ENCODE measurements around the gene IVD.
A peak's percentile ranks its signal among the peaks of the same experiment; 100 is the strongest.

IVD gene

DNA sequence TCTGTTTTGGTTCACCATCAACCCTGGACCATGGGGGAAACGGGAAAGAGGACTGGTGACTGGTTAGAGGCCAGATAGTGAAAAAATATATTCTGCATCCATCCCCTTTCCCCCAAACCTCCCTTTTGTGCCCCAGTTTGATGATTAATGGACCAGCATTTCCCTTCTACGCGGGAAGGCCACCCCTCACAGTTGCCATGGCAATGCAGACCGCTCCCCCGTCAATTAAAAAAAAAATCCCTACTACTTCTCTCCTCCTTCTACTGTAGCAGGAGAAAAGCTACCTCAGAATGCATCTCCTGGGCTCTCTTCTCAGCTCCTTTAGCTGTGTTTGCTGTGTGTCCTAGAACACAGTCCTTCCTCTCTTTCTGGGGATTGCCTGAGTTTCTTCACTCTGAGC lies 39.1 kb downstream of the IVD start:
- H2AFZ ChIP-seq (ENCODE audit: low read length) = no peak overlapping the region
- no peaks in the 10 kb centered on the region for H3F3A ChIP-seq (ENCODE audit: low read depth)
- peak overlapping the region; percentile 98 for H3K4me2 ChIP-seq (ENCODE audit: low read depth, low read length, poor library complexity, severe bottlenecking)
- peak overlapping the region; percentile 90 for H3K9ac ChIP-seq (ENCODE audit: low read depth, low read length, poor library complexity, severe bottlenecking)
- H3K4me3 ChIP-seq (ENCODE audit: low read length, poor library complexity, severe bottlenecking) = peak overlapping the region; percentile 85
- peaks cover 60% of the 10 kb centered on the region for H4K20me1 ChIP-seq (ENCODE audit: insufficient read depth, low read length, poor library complexity, severe bottlenecking)
- no peaks in the 10 kb centered on the region for H3K9me2 ChIP-seq (replicated peaks; ENCODE audit: low read depth, low read length)
- peaks cover 88% of the 10 kb centered on the region for H3K79me2 ChIP-seq (ENCODE audit: insufficient read depth, low read length)
- H3K9me3 ChIP-seq (ENCODE audit: insufficient read depth, low read depth, low read length) = no peaks in the 10 kb centered on the region
- peaks cover 53% of the 10 kb centered on the region for H3K4me1 ChIP-seq (ENCODE audit: insufficient read depth, low read length, poor library complexity, severe bottlenecking)
- no peaks in the 10 kb centered on the region for H3K36me3 ChIP-seq (ENCODE audit: insufficient read depth, low read length)
- TF ChIP-seq EZH2phosphoT487 (IDR thresholded peaks at IDR 0.05; ENCODE audit: borderline replicate concordance) = no peak
- TF ChIP-seq, protein P1, sequence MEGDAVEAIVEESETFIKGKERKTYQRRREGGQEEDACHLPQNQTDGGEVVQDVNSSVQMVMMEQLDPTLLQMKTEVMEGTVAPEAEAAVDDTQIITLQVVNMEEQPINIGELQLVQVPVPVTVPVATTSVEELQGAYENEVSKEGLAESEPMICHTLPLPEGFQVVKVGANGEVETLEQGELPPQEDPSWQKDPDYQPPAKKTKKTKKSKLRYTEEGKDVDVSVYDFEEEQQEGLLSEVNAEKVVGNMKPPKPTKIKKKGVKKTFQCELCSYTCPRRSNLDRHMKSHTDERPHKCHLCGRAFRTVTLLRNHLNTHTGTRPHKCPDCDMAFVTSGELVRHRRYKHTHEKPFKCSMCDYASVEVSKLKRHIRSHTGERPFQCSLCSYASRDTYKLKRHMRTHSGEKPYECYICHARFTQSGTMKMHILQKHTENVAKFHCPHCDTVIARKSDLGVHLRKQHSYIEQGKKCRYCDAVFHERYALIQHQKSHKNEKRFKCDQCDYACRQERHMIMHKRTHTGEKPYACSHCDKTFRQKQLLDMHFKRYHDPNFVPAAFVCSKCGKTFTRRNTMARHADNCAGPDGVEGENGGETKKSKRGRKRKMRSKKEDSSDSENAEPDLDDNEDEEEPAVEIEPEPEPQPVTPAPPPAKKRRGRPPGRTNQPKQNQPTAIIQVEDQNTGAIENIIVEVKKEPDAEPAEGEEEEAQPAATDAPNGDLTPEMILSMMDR (conservative IDR thresholded peaks at IDR 0.05; ENCODE audit: low read length) = no peak
- no peaks in the 10 kb centered on the region for H3K27me3 ChIP-seq (ENCODE audit: insufficient read depth, low read length, poor library complexity, severe bottlenecking)

DNA sequence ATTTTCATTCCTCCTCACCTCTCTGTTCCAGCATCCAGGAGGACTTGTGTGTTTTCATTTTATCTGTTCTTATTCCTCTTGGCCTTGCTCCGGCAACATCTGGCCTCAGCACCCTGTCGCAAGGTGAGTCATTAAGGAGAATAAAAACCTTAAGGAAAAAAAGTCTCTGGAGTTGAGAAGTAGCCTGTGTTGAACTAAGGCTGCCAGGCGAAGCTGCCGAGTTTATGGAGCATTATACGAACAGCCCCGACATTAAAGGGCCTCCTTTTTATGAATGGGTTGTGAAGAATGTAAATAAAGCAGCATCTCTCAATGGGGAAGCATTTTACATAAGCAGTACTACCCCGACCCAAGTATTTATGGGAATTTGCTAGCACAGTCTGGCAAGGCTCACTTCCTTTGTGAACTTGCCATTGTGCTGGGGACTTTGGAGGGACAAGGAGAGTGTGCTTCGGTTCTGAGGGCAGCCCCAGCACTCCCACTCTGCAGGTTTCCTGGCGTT lies 39.9 kb downstream of the IVD start:
- Histone ChIP-seq H3K4me3 (ENCODE audit: low read length, poor library complexity, severe bottlenecking) (peak overlapping the region; percentile 9), H4K20me1 (ENCODE audit: insufficient read depth, low read length, poor library complexity, severe bottlenecking) (peaks cover 65% of the 10 kb centered on the region), H3K36me3 (ENCODE audit: insufficient read depth, low read length) (no peaks in the 10 kb centered on the region), H3K9me3 (ENCODE audit: insufficient read depth, low read depth, low read length) (no peaks in the 10 kb centered on the region), H3K79me2 (ENCODE audit: insufficient read depth, low read length) (peaks cover 92% of the 10 kb centered on the region), H3K4me2 (ENCODE audit: low read depth, low read length, poor library complexity, severe bottlenecking) (peak overlapping the region; percentile 98), H3K4me1 (ENCODE audit: insufficient read depth, low read length, poor library complexity, severe bottlenecking) (peaks cover 47% of the 10 kb centered on the region), H3K27me3 (ENCODE audit: insufficient read depth, low read length, poor library complexity, severe bottlenecking) (no peaks in the 10 kb centered on the region), H3F3A (ENCODE audit: low read depth) (no peaks in the 10 kb centered on the region), H2AFZ (ENCODE audit: low read length) (no peak overlapping the region), H3K9ac (ENCODE audit: low read depth, low read length, poor library complexity, severe bottlenecking) (peak overlapping the region; percentile 90), H3K9me2 (replicated peaks; ENCODE audit: low read depth, low read length) (no peaks in the 10 kb centered on the region)
- no peak for TF ChIP-seq EZH2phosphoT487 (IDR thresholded peaks at IDR 0.05; ENCODE audit: borderline replicate concordance)
- TF ChIP-seq, protein P1 (conservative IDR thresholded peaks at IDR 0.05; ENCODE audit: low read length) = no peak

DNA sequence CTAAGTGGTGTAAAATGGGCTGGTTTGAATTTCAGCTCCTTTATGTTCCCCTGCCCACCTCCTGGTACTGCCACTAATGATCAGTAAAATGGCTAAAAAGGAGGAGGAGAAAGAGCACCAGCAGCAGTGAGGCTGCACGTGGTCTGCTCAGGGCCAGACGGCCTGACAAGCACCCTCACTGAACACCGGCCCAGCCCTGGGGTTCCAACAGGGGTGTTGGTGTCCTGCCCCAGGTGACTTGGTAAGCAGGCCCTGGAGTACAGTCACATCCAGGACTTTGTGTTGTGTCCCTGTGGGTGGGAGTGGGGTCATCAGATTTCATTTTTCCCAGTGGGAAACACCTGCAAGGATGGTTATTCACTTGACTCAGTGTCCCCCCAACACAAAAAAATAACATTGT lies 40.5 kb downstream of the IVD start:
- no peak overlapping the region for H3K4me3 ChIP-seq (ENCODE audit: low read length, poor library complexity, severe bottlenecking)
- H3K9ac ChIP-seq (ENCODE audit: low read depth, low read length, poor library complexity, severe bottlenecking) = peak overlapping the region; percentile 12
- H3K36me3 ChIP-seq (ENCODE audit: insufficient read depth, low read length) = no peaks in the 10 kb centered on the region
- H3K27me3 ChIP-seq (ENCODE audit: insufficient read depth, low read length, poor library complexity, severe bottlenecking) = no peaks in the 10 kb centered on the region
- H3F3A ChIP-seq (ENCODE audit: low read depth) = no peaks in the 10 kb centered on the region
- peak overlapping the region; percentile 98 for H3K4me2 ChIP-seq (ENCODE audit: low read depth, low read length, poor library complexity, severe bottlenecking)
- no peaks in the 10 kb centered on the region for H3K9me3 ChIP-seq (ENCODE audit: insufficient read depth, low read depth, low read length)
- H3K4me1 ChIP-seq (ENCODE audit: insufficient read depth, low read length, poor library complexity, severe bottlenecking) = peaks cover 49% of the 10 kb centered on the region
- TF ChIP-seq, protein P1 (conservative IDR thresholded peaks at IDR 0.05; ENCODE audit: low read length) = no peak
- no peak for TF ChIP-seq EZH2phosphoT487 (IDR thresholded peaks at IDR 0.05; ENCODE audit: borderline replicate concordance)
- H3K9me2 ChIP-seq (replicated peaks; ENCODE audit: low read depth, low read length) = no peaks in the 10 kb centered on the region
- peaks cover 67% of the 10 kb centered on the region for H4K20me1 ChIP-seq (ENCODE audit: insufficient read depth, low read length, poor library complexity, severe bottlenecking)
- H2AFZ ChIP-seq (ENCODE audit: low read length) = no peak overlapping the region
- peaks cover 97% of the 10 kb centered on the region for H3K79me2 ChIP-seq (ENCODE audit: insufficient read depth, low read length)
